GM12892 (cell line): ENCODE data around the gene CNOT6.

ENCODE experiments used
- POLR2A ChIP-seq: IDR thresholded peaks from 2 replicates; pipeline ENCODE4 v1.6.1; 2011; ENCODE audit warnings: low read depth, low read length, control low read depth
- POLR2AphosphoS5 ChIP-seq: IDR thresholded peaks from 2 replicates; pipeline ENCODE4 v1.6.1; 2011; ENCODE audit warnings: low read depth, low read length, control low read depth
- TAF1 ChIP-seq: IDR thresholded peaks from 2 replicates; pipeline ENCODE4 v1.6.1; 2011; ENCODE audit warnings: low read depth, mild to moderate bottlenecking, control low read depth, low read length, borderline replicate concordance

- no peak for TF ChIP-seq POLR2A
- no peak for TF ChIP-seq TAF1
- TF ChIP-seq POLR2AphosphoS5: no peak
Measured at GRCh38 chr5:180519098-180519497, 24.9 kb downstream of the CNOT6 start.
